Activated CD4-positive, alpha-beta T cell treated with anti-CD3 and anti-CD28 coated beads for 36 hours (primary cell): Measurements from ENCODE around the gene PRKCA. TPM values are rescaled to one million over a fixed set of nuclear protein-coding genes. Genes with fewer than 3 reads are reported as not detected.

Experiments
- ATAC-seq: fragments of 200-7000 bp; cut with Tn5 transposase; one replicate; pipeline ENCODE4 v1.10.0; 2021; ENCODE audit warnings: mild to moderate bottlenecking, moderate library complexity
- CTCF ChIA-PET: fragments of 350-600 bp; sonication (Branson Sonifier 250); formaldehyde crosslinking; loops from one replicate; lab custom pipeline; 2021; ENCODE audit warnings: antibody characterized with exemption; lab: Charles Lee
- POLR2A ChIA-PET: fragments of 350-600 bp; sonication (Branson Sonifier 250); formaldehyde crosslinking; loops from one replicate; lab custom pipeline; 2021; ENCODE audit warnings: antibody characterized with exemption, inconsistent platforms; lab: Charles Lee
- DNase-seq: peaks from one replicate; pipeline ENCODE4 v3.0.0-alpha.2; 2020
- H3K27ac Mint-ChIP-seq: one replicate; pipeline ENCODE4 v1.8.0; 2021; ENCODE audit warnings: mixed read lengths
- H3K27me3 Mint-ChIP-seq: one replicate; pipeline ENCODE4 v1.8.0; 2021; ENCODE audit warnings: mixed read lengths
- H3K36me3 Mint-ChIP-seq: one replicate; pipeline ENCODE4 v1.8.0; 2021; ENCODE audit warnings: low read depth, mixed read lengths
- H3K4me1 Mint-ChIP-seq: one replicate; pipeline ENCODE4 v1.8.0; 2021; ENCODE audit warnings: mixed read lengths
- H3K4me3 Mint-ChIP-seq: one replicate; pipeline ENCODE4 v1.8.0; 2021; ENCODE audit warnings: mild to moderate bottlenecking, moderate library complexity, mixed read lengths
- H3K9me3 Mint-ChIP-seq: one replicate; pipeline ENCODE4 v1.8.0; 2021; ENCODE audit warnings: low read depth, mixed read lengths
- intact Hi-C, 2 experiments: fragments of 100-400 bp; cut with DNase I in 1 of 2; cut with micrococcal nuclease in 1 of 2; formaldehyde crosslinking; loops; one replicate each; pipeline versions ENCODE4 v1.14.2 to v1.15.1; 2022 to 2024; cut with DNase I, micrococcal nuclease
- total RNA-seq, 2 experiments: library from RNA; stranded (reverse); gene quantifications; one replicate each; pipeline ENCODE4 v1.2.3, GENCODE V29; 2021

The PRKCA gene
- total RNA-seq, 2 experiments from 2014 or later: 73.3 to 77.0 TPM

DNA sequence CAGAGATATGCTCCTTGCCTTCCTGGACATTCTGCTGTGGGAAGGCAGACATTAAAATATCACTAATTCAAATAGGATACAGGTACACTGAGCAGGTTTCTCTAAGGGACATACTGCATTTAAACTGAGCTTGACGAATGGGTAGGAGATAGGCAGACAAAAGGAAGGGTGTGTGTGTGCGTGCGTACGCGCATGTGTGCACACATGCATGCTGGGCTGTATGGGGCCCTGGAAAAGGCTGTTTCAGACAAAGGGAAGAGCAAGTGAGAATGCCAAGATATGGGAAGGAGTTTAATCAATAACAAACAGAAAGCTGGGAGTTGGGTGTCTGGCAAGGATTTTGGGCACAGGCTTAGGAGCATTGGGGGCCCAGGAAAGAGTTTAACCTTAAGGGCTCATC lies 196.2 kb downstream of the PRKCA start:
- CTCF ChIA-PET: interaction anchor here (0.8 kb wide), 1 partner anchor 25 kb away, joined by 4 read pairs; no protein-coding TSS in a partner anchor
- no peak overlapping the region for H3K27ac Mint-ChIP-seq
- no peak for ATAC-seq
- peaks cover 32% of the 10 kb centered on the region for H3K36me3 Mint-ChIP-seq
- H3K9me3 Mint-ChIP-seq: no peaks in the 10 kb centered on the region
- POLR2A ChIA-PET: no interaction called here
- intact Hi-C loops: no loop called here
- H3K4me3 Mint-ChIP-seq: no peak overlapping the region
- DNase-seq: no peak
- H3K4me1 Mint-ChIP-seq: peaks cover 28% of the 10 kb centered on the region
- no peaks in the 10 kb centered on the region for H3K27me3 Mint-ChIP-seq

DNA sequence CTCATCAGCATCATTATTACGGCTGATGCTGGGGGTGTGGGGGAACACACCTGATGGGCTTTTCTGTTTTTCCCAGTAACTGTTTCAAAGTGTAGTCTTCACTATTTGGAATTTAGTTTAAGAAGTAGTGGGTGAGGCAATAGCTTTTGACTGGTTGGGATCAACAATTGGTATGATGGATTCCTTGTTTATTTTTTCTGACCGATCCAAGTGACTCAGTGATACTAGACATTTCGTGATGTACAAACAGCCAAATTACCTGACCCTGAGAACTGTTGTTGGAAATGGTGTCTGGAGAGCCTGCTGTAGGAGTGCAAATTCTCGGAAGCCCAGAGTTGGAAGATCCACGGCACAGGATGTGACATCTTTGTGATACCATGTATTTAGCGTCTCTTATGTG lies 204.2 kb downstream of the PRKCA start:
- no peaks in the 10 kb centered on the region for H3K9me3 Mint-ChIP-seq
- DNase-seq (no peak), ATAC-seq (no peak)
- H3K27ac Mint-ChIP-seq: no peak overlapping the region
- H3K4me1 Mint-ChIP-seq: peaks cover 51% of the 10 kb centered on the region
- H3K27me3 Mint-ChIP-seq: no peaks in the 10 kb centered on the region
- H3K36me3 Mint-ChIP-seq: peaks cover 17% of the 10 kb centered on the region
- ChIA-PET CTCF (interaction anchor here (1.8 kb wide), 1 partner anchor 15 kb away, joined by 4 read pairs; no protein-coding TSS in a partner anchor), POLR2A (no interaction called here)
- intact Hi-C loops: no loop called here
- H3K4me3 Mint-ChIP-seq: no peak overlapping the region

DNA sequence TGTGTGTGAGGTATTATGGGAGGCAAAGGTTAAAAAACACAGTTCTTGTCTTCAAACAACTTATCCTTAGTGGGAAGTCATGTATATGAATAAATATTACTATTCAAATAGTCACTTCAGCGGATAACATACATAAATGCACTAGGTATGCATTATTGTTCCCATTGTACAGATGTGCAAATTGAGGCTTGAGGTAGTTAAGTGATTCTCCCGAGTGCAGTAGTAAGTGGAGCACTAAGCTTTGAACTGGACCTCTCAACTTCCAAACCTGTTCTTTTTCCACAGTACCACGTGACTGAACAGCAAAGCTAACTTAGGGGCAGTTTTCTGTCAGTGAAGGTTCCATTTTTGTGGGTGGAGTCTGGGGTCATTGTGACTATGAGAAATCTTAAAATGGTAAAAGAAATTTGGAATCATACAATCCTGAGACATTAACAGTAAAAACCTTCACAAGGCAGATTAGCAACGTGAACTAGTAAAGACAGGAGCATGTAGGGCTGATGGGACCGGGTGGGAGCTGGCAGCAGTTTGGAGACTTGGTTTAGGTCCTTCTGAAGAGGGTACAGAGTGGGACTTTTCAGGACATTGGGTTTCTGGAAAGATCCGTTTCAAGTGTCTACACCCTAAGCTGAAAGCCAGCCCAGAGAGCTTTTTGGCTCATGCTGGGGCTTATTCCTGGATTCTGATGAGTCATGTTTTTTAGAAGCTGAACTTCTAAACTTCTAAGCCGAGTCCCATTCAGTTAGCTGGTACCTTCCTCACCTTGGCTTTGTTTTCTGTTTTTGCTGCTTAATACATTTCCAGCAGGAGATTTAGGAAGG lies 204.9 kb downstream of the PRKCA start:
- ChIA-PET POLR2A (interaction anchor here (0.6 to 1.0 kb wide), 3 partner anchors 40 to 1480 kb away, joined by 3 read pairs; no protein-coding TSS in a partner anchor), CTCF (interaction anchor here (0.6 to 1.8 kb wide), 2 partner anchors 16 to 34 kb away, joined by 3 to 4 read pairs; no protein-coding TSS in a partner anchor)
- intact Hi-C loops: no loop called here
- peak; percentile 25 for ATAC-seq
- Mint-ChIP-seq H3K4me1 (peaks cover 56% of the 10 kb centered on the region), H3K36me3 (peaks cover 17% of the 10 kb centered on the region), H3K27ac (peak overlapping the region; percentile 93), H3K27me3 (no peaks in the 10 kb centered on the region), H3K4me3 (no peak overlapping the region), H3K9me3 (no peaks in the 10 kb centered on the region)
- DNase-seq: peak; percentile 19

DNA sequence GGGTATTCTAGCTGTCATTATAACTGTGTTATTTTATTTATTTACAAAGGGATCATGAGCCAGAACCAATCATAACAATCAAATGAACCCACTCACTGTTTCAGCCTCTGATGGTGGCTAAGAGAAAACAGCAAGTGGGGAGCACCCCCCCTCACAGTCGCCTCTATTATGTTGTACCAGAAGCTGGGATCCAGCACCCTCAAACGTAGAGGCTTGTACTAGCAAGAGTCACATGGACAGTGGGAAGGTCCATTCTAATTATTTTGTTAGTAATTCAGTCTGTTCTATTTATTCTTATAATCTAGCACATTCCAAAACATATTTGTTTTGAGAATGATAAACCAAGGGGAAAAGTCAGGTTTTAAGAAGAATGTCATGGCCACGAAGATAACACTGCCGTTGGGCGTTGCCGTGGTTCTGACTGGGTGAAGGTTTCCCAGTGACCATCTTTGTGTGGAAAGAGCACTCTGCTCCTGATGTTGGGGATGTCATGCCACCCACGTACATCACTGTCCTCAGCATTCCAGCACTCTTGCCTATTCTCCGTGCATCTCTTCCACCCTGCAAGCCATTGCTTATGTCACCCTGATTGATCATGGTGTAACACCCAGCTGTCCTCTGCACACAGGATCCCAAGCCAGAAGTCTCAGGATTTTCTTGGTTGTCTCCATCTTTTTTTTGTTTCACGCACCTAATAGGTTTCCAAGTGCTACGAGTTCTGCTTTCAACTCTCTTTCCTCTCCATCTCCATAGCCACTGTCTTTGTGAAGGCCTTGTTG lies 205.8 kb downstream of the PRKCA start:
- Mint-ChIP-seq H3K4me1 (peaks cover 64% of the 10 kb centered on the region), H3K27ac (peak overlapping the region; percentile 93), H3K36me3 (peaks cover 21% of the 10 kb centered on the region), H3K27me3 (no peaks in the 10 kb centered on the region), H3K9me3 (no peaks in the 10 kb centered on the region), H3K4me3 (no peak overlapping the region)
- no peak for ATAC-seq
- ChIA-PET POLR2A (interaction anchor here (0.6 to 1.0 kb wide), 3 partner anchors 41 to 1481 kb away, joined by 3 read pairs; no protein-coding TSS in a partner anchor), CTCF (interaction anchor here (0.6 to 1.8 kb wide), 3 partner anchors 17 to 36 kb away, joined by 3 to 4 read pairs (median 4); no protein-coding TSS in a partner anchor)
- DNase-seq: no peak
- intact Hi-C loops: no loop called here

DNA sequence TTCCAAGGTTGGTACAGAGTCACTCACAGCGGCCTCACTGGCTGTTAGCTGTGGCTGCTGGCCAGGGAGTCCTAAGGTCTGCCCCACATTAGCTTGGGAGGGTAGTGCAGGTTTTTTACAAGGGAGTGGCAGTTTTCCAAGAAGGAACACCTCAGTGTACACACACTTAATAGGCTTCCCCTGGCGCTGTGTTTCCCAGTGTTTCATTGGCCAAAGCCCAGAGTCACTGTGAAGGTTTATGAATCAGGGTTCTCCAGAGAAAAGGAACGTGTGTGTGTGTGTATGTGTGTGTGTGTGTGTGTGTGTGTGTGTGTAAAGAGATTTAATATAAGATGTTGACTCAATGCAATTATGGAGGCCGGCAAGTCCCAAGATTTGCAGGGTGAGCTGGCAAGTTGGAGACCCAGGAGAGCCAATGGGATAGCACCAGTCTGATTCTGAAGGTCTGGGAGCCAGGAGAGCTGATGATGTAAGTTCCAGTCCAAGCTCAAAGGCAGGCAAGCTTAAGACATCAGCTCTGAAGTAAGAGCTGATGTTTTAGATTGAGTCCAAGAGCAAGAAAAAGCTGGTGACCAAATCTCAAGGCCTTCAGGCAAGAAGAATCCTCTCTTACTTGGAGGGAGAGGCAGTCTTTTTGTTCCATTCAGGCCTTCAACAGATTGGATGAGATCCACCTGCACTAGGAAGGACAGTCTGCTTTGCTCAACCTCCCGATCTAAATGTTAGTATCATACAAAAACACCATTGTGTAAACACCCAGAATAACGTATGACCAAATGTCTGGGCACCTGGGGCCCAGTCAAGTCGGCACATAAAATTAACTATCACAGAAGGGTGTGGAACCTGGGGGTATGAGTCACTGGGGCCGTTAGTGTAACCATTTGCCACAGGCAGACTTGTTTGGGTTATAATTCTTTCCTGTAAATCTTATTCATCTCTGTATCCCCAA lies 206.8 kb downstream of the PRKCA start:
- CTCF ChIA-PET: interaction anchor here (0.6 to 1.6 kb wide), 4 partner anchors 24 to 1548 kb away, joined by 4 to 6 read pairs (median 4); no protein-coding TSS in a partner anchor
- POLR2A ChIA-PET: interaction anchor here (0.7 kb wide), 1 partner anchor 205 kb away, joined by 3 read pairs; no protein-coding TSS in a partner anchor
- ATAC-seq (peak; percentile 68), DNase-seq (peak; percentile 80)
- intact Hi-C loops: loop anchor here (1.0 kb wide), 3 partner anchors 38 to 203 kb away; no protein-coding TSS in a partner anchor
- H3K4me3 Mint-ChIP-seq: peak overlapping the region; percentile 49
- no peaks in the 10 kb centered on the region for H3K9me3 Mint-ChIP-seq
- peaks cover 21% of the 10 kb centered on the region for H3K36me3 Mint-ChIP-seq
- peaks cover 72% of the 10 kb centered on the region for H3K4me1 Mint-ChIP-seq
- H3K27ac Mint-ChIP-seq: peak overlapping the region; percentile 93
- H3K27me3 Mint-ChIP-seq: no peaks in the 10 kb centered on the region

DNA sequence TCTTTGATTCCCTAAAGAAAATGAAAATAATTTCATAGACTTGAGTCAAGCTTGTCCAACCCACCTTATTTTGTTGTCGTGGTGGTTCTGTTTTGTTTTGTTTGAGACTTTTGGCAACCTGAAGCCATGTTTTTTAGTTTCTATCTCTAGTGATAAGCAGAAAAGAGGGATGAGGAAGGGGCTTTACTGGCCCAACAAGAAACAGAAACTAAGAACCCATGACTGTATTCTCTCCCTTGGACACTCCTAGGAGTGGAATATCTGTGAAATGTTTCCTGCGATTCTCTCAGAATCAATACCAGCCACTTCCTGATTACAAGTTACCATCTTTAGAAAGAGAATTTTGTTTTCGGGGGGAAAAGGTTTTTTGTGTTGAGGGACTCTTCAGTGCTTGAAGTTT lies 207.5 kb downstream of the PRKCA start:
- ChIA-PET POLR2A (interaction anchor here (0.7 kb wide), 1 partner anchor 206 kb away, joined by 3 read pairs; no protein-coding TSS in a partner anchor), CTCF (interaction anchor here (0.6 to 1.6 kb wide), 3 partner anchors 25 to 1547 kb away, joined by 4 to 6 read pairs (median 5); no protein-coding TSS in a partner anchor)
- peaks cover 21% of the 10 kb centered on the region for H3K36me3 Mint-ChIP-seq
- H3K4me1 Mint-ChIP-seq: peaks cover 79% of the 10 kb centered on the region
- H3K9me3 Mint-ChIP-seq: no peaks in the 10 kb centered on the region
- no peak for DNase-seq
- peak overlapping the region; percentile 49 for H3K4me3 Mint-ChIP-seq
- H3K27me3 Mint-ChIP-seq: no peaks in the 10 kb centered on the region
- peak; percentile 4 for ATAC-seq
- intact Hi-C loops: loop anchor here (1.0 to 5.0 kb wide), 7 partner anchors 37 to 204 kb away; no protein-coding TSS in a partner anchor
- peak overlapping the region; percentile 93 for H3K27ac Mint-ChIP-seq

DNA sequence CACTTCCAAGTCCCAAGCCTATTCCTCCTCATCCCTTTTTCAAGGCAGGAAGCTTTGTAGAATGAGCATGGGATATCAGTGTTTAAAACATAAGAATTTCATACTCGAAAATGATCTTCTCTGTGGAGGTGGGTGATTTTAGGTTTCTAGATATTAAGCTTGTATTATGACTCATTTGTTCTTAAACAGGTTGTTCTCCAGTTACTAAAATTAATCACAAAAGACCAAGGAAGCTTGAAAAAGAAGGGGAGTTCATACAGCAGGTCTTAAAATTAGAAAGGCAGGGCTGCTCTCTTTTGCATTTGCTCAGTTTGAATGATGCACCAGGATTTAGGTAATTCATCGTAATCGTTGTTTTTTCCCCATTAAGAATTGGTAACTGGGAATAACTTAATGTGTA lies 208.7 kb downstream of the PRKCA start:
- ChIA-PET CTCF (interaction anchor here (0.9 kb wide), 1 partner anchor 311 kb away, joined by 3 read pairs; no protein-coding TSS in a partner anchor), POLR2A (no interaction called here)
- DNase-seq (no peak), ATAC-seq (peak; percentile 13)
- Mint-ChIP-seq H3K4me1 (peaks cover 89% of the 10 kb centered on the region), H3K27ac (peak overlapping the region; percentile 80), H3K27me3 (no peaks in the 10 kb centered on the region), H3K9me3 (no peaks in the 10 kb centered on the region), H3K4me3 (peak overlapping the region; percentile 6), H3K36me3 (peaks cover 26% of the 10 kb centered on the region)
- intact Hi-C loops: loop anchor here (2.0 to 5.0 kb wide), 3 partner anchors 44 to 196 kb away; no protein-coding TSS in a partner anchor

DNA sequence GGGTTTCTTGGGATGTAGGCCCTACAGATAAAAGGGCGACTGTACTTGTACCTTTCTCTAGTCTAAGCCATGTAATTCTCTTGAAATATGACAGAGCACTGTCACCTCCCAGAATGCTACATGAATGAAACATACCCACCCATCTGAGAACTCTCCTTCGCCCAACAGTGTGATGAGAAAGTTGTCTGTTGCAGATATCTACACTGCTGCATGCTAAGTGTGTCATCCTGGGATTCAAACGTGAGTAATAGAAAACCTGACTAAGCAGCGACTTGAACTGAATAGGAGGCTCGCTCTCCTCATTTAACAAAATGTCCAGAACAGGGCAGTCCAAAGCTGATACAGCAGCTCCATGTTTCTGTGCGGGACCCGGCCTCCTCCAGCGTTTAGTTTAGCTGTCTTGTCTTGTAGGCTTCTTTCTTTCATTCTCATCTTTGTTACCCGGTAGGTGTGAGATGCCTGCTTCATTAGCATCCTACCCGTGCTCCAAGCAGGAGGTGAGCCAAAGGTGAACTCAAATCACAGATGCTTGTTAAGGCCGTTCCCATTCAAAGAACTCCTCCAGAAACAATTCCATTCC lies 211.9 kb downstream of the PRKCA start:
- DNase-seq (peak; percentile 55), ATAC-seq (peak; percentile 85)
- intact Hi-C loops: loop anchor here (1.0 to 5.0 kb wide), 5 partner anchors 33 to 208 kb away; no protein-coding TSS in a partner anchor
- Mint-ChIP-seq H3K4me3 (no peak overlapping the region), H3K4me1 (peaks cover 87% of the 10 kb centered on the region), H3K9me3 (peaks cover 2% of the 10 kb centered on the region), H3K27ac (peak overlapping the region; percentile 74), H3K36me3 (peaks cover 31% of the 10 kb centered on the region), H3K27me3 (no peaks in the 10 kb centered on the region)
- ChIA-PET CTCF (interaction anchor here (1.9 kb wide), 1 partner anchor 47 kb away, joined by 5 read pairs; no protein-coding TSS in a partner anchor), POLR2A (interaction anchor here (0.6 to 1.2 kb wide), 2 partner anchors 59 to 1285 kb away, joined by 3 to 4 read pairs; no protein-coding TSS in a partner anchor)

DNA sequence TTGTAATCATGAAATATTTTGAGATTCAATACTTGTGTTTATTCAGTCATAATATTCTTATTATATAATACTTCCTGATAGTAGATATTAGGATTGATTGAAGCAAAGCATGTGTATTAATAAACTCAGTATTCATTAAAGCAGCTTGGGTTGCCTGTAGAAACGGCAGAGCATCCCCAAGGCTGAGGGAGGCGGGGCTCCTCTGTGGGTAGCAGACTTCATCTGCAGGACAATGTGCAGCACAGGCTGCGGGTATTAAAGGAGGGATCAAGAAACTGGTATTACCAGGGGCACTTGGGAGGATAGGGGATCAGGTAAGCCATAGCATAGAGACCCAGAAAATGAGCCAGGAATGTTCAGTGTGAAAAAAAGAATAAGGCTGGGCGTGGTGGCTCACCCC lies 213.6 kb downstream of the PRKCA start:
- POLR2A ChIA-PET: no interaction called here
- H3K27ac Mint-ChIP-seq: no peak overlapping the region
- CTCF ChIA-PET: no interaction called here
- peaks cover 31% of the 10 kb centered on the region for H3K36me3 Mint-ChIP-seq
- ATAC-seq (no peak), DNase-seq (no peak)
- intact Hi-C loops: loop anchor here (2.0 kb wide), 2 partner anchors 91 to 209 kb away; no protein-coding TSS in a partner anchor
- no peak overlapping the region for H3K4me3 Mint-ChIP-seq
- H3K9me3 Mint-ChIP-seq: peaks cover 2% of the 10 kb centered on the region
- peaks cover 75% of the 10 kb centered on the region for H3K4me1 Mint-ChIP-seq
- no peaks in the 10 kb centered on the region for H3K27me3 Mint-ChIP-seq
